Right atrium auricular region (tissue), 2 donors: ENCODE measurements around the gene TRMT1. TPM values are rescaled to one million over a fixed set of nuclear protein-coding genes. Genes with fewer than 3 reads are reported as not detected.

Source experiments
- DNase-seq: peaks from one replicate; pipeline ENCODE4 v3.0.0-alpha.2; 2019; ENCODE audit warnings: low spot score
- H3K27ac ChIP-seq, 2 donors: fragments of 200-600 bp; sonication (generic); 1 replicate in 1 of 2; 2 replicates in 1 of 2; pipeline ENCODE4 v1.5.1; 2016 to 2019
- H3K27me3 ChIP-seq, 2 donors: fragments of 200-600 bp; sonication (generic); one replicate each; pipeline versions ENCODE4 v1.5.1 to v1.6.0; 2017 to 2019
- H3K36me3 ChIP-seq: fragments of 200-600 bp; sonication (generic); one replicate; pipeline ENCODE4 v1.5.1; 2016
- H3K4me1 ChIP-seq, 2 donors: fragments of 200-600 bp; sonication (generic); one replicate each; pipeline versions ENCODE4 v1.5.1 to v1.6.0; 2017 to 2019
- H3K4me3 ChIP-seq, 2 donors: fragments of 200-600 bp; sonication (generic); 1 replicate in 1 of 2; 2 replicates in 1 of 2; pipeline ENCODE4 v1.5.1; 2017 to 2019; ENCODE audit warnings: mild to moderate bottlenecking in 1 of 2, moderate library complexity in 1 of 2
- H3K9me3 ChIP-seq, 2 donors: fragments of 200-600 bp; sonication (generic); one replicate each; pipeline ENCODE4 v1.5.1; 2019
- total RNA-seq, 2 donors: library from RNA; depleted of rRNA; stranded (reverse); fragments of >200 nt; gene quantifications; one replicate each; pipeline ENCODE4 v1.1.0, GENCODE V29; 2016
- TF ChIP-seq, protein P1 (sequence below), 2 donors: fragments of 200-600 bp; sonication (generic); IDR thresholded peaks; one replicate each; pipeline ENCODE4 v1.5.1; 2019; ENCODE audit warnings: antibody characterized with exemption in 2 of 2

Gene TRMT1
- total RNA-seq, 2 donors from 2014 or later: 13.6 to 15.0 TPM

DNA sequence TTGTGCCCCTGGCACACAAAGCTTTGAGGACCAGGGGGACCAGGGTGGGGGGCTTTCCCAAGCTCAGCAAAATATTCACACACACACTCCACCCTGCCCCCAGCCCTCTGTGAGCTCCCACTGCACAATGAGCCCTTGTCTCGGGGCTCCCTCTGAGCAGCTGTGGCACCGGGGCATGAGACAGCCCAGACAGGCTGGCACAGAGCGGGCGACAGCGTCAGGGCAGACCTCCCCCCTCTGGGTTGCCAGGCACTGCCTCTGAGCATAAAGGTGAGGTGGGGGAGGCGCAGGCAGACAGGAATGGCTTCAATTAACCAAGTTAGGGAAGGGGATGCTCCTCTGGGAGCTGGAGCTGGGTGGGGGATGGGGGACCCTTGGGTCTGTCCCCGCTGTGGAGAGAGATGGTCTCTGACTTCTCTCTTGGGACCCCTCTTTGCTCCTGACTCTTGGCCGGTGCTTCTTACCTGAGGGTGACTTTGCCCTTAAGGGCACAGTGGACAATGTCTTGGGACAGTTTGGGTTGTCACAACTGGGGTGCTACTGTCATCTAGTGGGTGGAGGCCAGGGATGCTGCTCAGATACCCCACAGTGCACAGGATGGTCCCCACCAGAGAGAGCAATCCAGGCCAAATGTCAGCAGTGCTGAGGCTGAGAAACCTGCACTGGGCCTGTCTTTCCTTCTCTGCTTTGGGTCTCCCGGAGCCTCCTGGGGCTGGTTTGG is 44.2 kb downstream of the TRMT1 start:
- Histone ChIP-seq H3K4me3 (no peak overlapping the region), H3K27me3 (no peaks in the 10 kb centered on the region), H3K4me1 (peaks cover 0 to 80% of the 10 kb centered on the region in 2 donors), H3K27ac (peak overlapping the region; percentile 17 to 43), H3K36me3 (peaks cover 21% of the 10 kb centered on the region), H3K9me3 (no peaks in the 10 kb centered on the region)
- no peak for DNase-seq
- TF ChIP-seq, protein P1, sequence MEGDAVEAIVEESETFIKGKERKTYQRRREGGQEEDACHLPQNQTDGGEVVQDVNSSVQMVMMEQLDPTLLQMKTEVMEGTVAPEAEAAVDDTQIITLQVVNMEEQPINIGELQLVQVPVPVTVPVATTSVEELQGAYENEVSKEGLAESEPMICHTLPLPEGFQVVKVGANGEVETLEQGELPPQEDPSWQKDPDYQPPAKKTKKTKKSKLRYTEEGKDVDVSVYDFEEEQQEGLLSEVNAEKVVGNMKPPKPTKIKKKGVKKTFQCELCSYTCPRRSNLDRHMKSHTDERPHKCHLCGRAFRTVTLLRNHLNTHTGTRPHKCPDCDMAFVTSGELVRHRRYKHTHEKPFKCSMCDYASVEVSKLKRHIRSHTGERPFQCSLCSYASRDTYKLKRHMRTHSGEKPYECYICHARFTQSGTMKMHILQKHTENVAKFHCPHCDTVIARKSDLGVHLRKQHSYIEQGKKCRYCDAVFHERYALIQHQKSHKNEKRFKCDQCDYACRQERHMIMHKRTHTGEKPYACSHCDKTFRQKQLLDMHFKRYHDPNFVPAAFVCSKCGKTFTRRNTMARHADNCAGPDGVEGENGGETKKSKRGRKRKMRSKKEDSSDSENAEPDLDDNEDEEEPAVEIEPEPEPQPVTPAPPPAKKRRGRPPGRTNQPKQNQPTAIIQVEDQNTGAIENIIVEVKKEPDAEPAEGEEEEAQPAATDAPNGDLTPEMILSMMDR (IDR thresholded peaks at IDR 0.05): no peak

DNA sequence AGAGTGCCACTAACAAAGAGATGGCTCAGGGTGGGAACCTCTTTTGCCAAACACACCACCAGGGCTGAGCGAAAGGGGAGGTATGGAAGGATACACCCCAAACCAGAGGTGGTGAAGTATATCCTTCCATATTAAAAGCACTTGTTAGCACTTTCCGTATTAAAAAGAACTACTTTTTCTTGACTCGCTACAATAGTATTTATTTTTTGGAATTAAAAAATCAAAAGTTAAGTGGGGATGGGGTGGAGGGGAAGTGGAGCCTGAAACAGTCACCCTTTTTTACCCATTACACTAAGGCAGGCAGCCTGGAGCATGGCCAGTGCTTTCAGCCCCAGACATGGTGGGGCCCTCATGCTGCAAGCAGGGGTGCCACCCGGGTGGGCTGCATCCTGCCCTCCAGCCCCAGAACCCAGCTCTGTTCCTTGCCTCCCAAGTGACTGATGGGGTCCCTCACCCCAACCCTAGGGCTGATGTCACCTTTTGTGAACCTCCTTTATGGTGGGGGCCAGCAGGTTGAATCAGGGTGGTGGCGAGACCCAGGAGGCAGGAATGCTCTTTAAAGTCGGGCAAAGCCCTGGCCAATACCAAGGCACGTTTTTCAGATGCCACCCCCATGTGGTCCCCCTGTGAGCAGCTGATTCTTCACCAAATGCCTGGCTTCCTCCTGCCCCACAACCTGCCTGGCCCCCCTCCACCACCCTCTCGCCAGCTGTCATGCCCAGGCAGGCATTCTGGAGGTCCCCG is 44.9 kb downstream of the TRMT1 start:
- peaks cover 0 to 80% of the 10 kb centered on the region in 2 donors for H3K4me1 ChIP-seq
- H3K9me3 ChIP-seq: no peaks in the 10 kb centered on the region
- H3K36me3 ChIP-seq: peaks cover 21% of the 10 kb centered on the region
- H3K4me3 ChIP-seq: no peak overlapping the region
- H3K27me3 ChIP-seq: no peaks in the 10 kb centered on the region
- peak overlapping the region; percentile 43 to 91 for H3K27ac ChIP-seq
- DNase-seq: no peak
- TF ChIP-seq, protein P1 (IDR thresholded peaks at IDR 0.05): no peak

DNA sequence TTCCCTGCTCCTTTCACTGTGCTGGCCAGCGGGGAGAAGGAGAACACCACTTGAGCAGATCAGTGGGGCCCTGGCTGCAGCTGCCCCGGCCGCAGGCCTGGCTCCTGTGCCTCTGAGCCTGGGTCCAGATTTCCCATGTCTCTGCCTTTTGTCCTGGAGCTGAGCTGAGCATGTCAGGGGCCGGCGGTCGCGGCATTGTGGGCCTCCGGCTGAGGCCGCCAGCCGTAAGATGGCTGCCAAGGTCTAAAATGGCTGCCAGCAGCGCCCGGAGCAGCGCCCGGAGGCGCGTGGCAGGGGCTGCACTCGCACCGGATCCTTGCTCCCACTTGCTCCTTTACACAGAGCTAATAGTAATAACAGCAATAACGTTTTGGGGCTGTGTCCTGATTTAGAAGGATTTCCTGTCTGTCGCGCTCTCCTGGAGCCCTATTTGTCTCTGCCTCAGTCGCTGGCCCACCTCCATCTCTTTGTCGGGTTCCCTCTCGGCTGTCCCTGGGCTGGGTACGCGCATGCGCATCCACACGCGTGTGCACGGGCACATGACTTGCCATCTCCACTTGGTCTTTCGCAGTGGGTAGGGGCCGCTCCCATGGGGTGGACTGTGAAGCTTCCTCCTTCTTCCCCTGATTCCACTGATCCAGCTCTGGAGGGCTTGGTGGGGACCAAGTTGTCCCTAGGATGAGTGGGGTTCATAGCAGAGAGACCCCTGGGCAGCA is 46.0 kb downstream of the TRMT1 start:
- TF ChIP-seq, protein P1 (IDR thresholded peaks at IDR 0.05): no peak
- H3K4me3 ChIP-seq: no peak overlapping the region
- no peaks in the 10 kb centered on the region for H3K9me3 ChIP-seq
- no peak for DNase-seq
- H3K4me1 ChIP-seq: peaks cover 0 to 80% of the 10 kb centered on the region in 2 donors
- H3K27ac ChIP-seq: peak overlapping the region; percentile 91
- no peaks in the 10 kb centered on the region for H3K27me3 ChIP-seq
- peaks cover 16% of the 10 kb centered on the region for H3K36me3 ChIP-seq

DNA sequence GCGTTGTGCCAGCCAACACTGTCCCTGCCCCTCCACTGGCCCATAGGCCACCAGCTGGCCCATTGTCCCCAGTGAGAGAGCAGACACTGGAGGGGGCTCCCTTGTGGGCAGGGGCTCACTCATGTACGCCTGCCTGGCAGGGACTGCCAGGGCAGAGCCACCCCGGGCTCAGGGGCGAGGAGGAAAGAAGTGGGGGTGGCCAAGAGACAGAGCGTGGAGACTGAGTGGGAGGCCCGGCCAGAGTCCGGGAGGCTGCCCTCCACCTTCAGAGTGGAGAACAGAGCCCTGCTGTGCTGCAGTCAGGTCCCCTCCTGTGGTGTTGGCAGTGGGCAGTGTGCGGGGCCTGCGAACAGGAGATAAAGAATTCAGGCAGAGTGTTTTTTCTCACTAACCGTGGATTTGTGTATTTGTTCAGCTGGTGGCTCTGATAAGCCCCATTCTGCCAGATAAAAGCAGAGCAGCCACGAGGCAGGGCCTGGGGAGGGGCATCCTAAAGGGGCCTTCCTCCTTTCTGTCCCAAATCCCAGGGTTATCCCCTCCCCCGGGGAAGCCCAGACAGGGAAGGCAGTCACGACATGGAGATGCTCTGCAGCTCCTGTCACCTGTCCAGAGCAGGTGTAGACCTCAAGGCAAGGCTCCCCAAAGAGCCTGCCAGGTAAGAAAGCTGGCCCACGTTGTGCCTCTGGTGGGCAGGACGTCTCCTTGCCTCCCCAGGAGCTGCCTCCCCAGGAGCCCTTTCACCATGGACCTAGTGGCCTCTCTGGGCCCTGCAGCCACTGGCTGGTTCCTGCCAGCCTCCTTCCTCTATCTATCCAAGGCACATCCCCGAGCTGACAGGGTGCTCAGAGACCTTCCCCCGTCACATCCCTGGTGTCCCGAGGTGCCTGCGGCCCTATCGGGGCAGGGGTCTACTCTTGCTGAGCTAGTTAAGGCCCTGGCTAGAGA is 46.9 kb downstream of the TRMT1 start:
- Histone ChIP-seq H3K36me3 (peaks cover 14% of the 10 kb centered on the region), H3K27ac (peak overlapping the region; percentile 91), H3K9me3 (no peaks in the 10 kb centered on the region), H3K4me1 (peaks cover 0 to 85% of the 10 kb centered on the region in 2 donors), H3K27me3 (no peaks in the 10 kb centered on the region), H3K4me3 (no peak overlapping the region)
- TF ChIP-seq, protein P1 (IDR thresholded peaks at IDR 0.05): no peak
- DNase-seq: no peak
